AG10803 (cell line): ENCODE measurements around the gene GCN1.

Experiments
- DNase-seq: peaks from one replicate; pipeline ENCODE4 v3.0.0; 2010; ENCODE audit warnings: low read depth
- H3K4me3 ChIP-seq: 2 replicates; pipeline ENCODE4 v1.5.1; 2011; ENCODE audit warnings: mild to moderate bottlenecking, low read length, control low read depth
- CTCF ChIP-seq: conservative IDR thresholded peaks from 2 replicates; pipeline ENCODE4 v1.5.1; 2011; ENCODE audit warnings: mild to moderate bottlenecking, low read length, control low read depth, inconsistent platforms

The GCN1 gene

GRCh38 chr12:120086801-120087621 lies 107.5 kb downstream of the GCN1 start:
- peak; percentile 97 for DNase-seq
- H3K4me3 ChIP-seq = peak overlapping the region; percentile 65
- TF ChIP-seq CTCF = peak; percentile 90

- H3K4me3 ChIP-seq = peak overlapping the region; percentile 65; the same call in 1 of the 2 replicates
- no peak for DNase-seq
- TF ChIP-seq CTCF = no peak
Measured at GRCh38 chr12:120085920-120086645, 108.4 kb downstream of the GCN1 start.

- TF ChIP-seq CTCF = no peak
- no peak for DNase-seq
- no peak overlapping the region for H3K4me3 ChIP-seq
Measured at GRCh38 chr12:120081641-120082040, 112.9 kb downstream of the GCN1 start.

GRCh38 chr12:120079411-120080400 lies 114.8 kb downstream of the GCN1 start:
- TF ChIP-seq CTCF = no peak
- no peak for DNase-seq
- H3K4me3 ChIP-seq = no peak overlapping the region

- TF ChIP-seq CTCF = no peak
- H3K4me3 ChIP-seq = no peak overlapping the region
- no peak for DNase-seq
Measured at GRCh38 chr12:120078868-120079267, 115.6 kb downstream of the GCN1 start.

GRCh38 chr12:120077260-120077659 lies 117.3 kb downstream of the GCN1 start:
- no peak overlapping the region for H3K4me3 ChIP-seq
- no peak for TF ChIP-seq CTCF
- no peak for DNase-seq
